ENCODE measurements around the gene POLR2C.

- TF ChIP-seq CTCF (IDR thresholded peaks at IDR 0.05) (no peak), POLR2AphosphoS5 (IDR thresholded peaks at IDR 0.05) (no peak), POLR2A (IDR thresholded peaks at IDR 0.05) (no peak)
Measured at GRCh38 chr16:57446531-57447185, 15.8 kb upstream of the POLR2C start.
